Measurements from ENCODE around the gene NAA20.
"Not testable (repeated sequence)": the region's sequence is repeated elsewhere in the genome, so short reads cannot be mapped to it uniquely, and the experiment has no call there.

Gene NAA20

DNA sequence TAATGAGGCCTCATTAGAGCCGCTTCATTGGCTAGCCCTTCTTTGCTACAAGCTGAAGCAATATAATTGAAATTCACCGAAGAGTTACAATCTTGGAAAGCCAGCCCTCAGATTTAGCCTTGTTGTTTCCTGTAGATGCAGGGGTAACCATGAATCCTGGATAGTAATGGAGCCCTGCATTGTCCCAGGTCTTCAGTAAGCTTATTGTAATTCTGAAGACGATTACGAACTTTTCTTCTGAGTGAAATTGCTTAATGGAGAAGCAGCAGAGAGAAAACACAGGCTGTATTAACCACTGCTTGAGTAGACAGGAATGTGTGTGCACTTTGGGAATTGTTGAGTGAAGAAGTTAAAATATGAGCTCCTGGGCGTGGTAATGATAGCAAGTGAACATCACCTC is 26.3 kb upstream of the NAA20 start:
- in situ Hi-C loops (cut with MboI; ENCODE audit: low sequenced_read_pairs): loop anchor here (25.0 kb wide), 1 partner anchor 204 kb away; no protein-coding TSS in a partner anchor

DNA sequence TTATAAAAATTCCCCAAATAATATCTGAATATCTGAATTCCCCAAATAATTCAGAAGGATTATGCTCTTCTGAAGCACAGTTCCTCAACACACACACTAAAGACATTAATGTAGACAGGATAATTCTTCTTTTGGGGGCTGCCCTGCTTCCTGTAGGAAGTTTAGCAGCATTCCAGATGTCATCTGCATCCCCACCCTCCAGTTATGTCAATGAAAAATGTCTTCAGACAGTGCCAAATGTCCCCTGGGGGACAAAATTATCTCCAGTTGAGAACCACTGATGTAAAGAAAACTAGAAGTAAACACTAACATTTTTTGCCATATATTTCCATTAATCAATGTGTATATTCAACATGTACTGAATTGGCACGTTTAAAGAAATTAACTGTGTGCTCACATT is 25.9 kb upstream of the NAA20 start:
- in situ Hi-C loops (cut with MboI; ENCODE audit: low sequenced_read_pairs): loop anchor here (25.0 kb wide), 1 partner anchor 204 kb away; no protein-coding TSS in a partner anchor

DNA sequence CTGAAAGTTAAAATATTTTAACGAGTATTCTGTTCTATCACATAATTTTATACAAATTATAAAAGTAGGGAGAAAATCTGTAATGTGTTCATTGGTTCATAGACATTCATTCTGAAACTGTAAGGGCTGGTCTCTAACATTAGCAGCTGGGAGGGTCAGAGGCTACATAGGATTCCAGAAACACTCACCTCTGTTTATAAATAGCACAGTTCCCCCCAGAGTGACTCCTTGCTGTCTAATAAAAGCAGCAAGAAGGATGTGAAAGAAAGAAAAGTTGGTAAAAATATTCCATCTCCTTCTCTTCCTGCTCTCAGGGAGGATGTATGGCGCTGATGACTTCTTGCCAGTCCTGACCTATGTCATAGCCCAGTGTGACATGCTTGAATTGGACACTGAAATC is 25.3 kb upstream of the NAA20 start:
- in situ Hi-C loops (cut with MboI; ENCODE audit: low sequenced_read_pairs): loop anchor here (25.0 kb wide), 1 partner anchor 205 kb away; no protein-coding TSS in a partner anchor

DNA sequence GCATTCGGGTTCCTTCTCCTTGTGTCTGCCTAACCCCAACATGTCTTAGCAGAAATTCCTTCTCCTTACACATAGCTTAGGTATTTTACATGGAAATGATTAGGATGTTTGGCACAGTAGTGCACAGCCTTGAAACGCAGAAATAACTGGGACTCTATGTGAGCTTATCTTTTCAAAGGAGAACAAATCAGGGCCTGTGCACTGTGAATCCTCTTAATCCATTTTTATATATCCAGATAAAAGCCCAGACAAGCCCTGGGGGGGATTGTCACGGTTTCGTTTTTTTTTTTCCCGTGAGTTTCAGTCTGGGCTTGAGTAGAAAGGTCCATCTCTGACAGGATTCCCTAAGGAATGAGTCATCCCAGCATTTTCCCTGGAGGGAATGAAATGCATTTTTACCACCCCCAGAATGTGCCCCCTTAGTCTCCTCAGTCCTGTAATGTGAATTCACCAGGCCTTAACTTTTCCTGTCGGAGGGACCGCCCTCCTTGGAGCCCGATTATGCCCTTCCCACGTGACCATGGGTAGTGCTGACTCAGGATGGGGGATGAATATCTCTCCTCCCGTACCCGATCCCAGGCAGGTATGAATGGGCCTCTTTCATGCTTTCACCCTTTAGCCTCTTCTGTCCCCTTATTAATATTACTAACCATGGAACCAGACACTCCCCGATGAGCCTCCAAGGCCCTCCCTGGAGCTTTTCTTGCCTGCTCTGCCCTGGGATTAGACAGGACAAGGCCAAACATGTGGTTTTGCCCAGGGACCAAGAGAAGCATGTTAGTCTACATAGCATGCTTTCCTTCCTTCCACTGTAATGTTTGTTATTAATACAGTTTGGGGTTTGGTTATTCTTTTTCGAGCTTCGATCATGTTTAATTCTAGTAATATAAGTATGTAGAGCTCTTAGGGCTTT is 23.9 kb upstream of the NAA20 start:
- in situ Hi-C loops (cut with MboI; ENCODE audit: low sequenced_read_pairs): loop anchor here (25.0 kb wide), 1 partner anchor 206 kb away; no protein-coding TSS in a partner anchor

DNA sequence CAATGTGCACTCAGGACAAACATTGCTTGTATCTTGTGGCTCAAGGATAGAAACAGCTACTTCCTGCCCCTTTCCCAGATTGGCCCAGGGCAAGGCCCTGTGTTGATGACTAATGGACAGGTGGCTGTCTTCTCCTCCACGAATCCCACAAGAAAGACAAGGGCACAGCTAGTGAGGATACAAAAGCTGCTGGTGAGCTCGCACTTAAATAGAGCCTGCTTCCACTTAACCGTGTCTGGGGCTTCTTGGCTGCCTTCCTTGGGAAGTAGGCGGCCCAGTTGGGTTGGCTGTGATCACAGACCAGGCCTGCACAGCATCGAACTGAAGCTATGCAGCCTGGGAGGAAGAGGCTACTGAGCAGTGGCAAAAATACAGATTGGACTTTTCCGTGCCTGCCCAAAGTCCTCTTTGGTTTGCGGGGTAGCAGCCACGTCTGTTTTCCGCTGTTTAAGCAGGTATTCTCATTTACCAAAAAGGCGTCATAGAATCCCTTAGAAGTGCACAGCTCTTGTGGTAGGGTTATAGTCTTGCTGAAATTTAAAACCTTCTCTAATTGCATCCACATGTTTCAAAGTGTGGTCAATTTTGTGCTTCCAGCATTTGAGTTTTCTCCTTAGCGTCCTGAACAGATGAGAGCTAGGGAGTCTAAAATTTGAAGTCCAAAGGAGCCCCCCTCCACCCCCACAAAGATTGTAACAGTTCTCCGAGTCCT is 23.0 kb upstream of the NAA20 start:
- in situ Hi-C loops (cut with MboI; ENCODE audit: low sequenced_read_pairs): loop anchor here (25.0 kb wide), 1 partner anchor 207 kb away; no protein-coding TSS in a partner anchor

DNA sequence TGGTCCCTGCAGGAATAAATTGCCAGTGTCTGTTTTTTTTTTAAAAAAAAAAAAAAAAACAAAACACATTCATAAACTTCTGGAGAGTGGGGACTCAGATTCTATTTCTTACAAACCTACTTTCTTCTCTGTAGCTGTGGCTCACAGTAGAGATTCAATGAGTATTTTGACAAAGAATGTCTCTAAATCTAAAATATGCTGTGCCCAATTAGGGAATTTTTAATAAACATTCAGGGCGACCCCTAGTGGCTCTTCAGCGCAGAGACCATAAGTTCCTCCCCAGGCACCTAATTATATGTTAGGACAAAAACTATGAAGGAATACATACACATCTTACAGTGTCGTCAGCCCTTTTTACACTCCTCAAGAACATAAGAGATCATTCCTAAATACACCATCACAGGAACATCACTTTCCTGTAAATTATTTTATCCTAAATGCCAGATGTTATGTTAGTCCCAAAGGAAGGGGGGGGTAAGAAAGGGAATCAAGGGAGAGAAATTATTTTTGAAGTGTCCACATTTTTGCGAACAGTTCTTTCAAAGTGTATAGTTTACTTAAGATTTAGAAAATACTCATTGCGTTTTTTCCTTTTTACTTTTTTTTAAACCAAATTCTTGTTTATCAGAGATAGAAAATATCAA is 21.8 kb upstream of the NAA20 start:
- in situ Hi-C loops (cut with MboI; ENCODE audit: low sequenced_read_pairs): loop anchor here (25.0 kb wide), 1 partner anchor 208 kb away; no protein-coding TSS in a partner anchor

DNA sequence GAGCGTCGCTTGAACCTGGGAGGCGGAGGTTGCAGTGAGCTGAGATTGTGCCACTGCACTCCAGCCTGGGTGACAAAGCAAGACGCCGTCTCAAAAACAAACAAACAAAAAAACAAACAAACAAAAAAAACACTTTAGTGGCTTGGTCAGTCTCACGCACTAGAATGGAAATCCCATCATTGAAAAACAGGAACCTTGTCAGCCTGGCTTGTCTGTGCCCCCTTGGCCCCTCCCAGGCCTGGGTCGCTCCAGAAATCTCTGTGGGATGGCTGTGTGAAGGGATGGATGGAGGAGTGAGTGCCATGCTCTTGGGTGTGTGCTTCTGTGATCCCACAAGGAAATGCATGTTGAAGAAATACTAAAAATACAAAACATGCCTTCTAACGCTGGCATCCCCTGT is 20.9 kb upstream of the NAA20 start:
- in situ Hi-C loops (cut with MboI; ENCODE audit: low sequenced_read_pairs): loop anchor here (25.0 kb wide), 1 partner anchor 209 kb away; no protein-coding TSS in a partner anchor

DNA sequence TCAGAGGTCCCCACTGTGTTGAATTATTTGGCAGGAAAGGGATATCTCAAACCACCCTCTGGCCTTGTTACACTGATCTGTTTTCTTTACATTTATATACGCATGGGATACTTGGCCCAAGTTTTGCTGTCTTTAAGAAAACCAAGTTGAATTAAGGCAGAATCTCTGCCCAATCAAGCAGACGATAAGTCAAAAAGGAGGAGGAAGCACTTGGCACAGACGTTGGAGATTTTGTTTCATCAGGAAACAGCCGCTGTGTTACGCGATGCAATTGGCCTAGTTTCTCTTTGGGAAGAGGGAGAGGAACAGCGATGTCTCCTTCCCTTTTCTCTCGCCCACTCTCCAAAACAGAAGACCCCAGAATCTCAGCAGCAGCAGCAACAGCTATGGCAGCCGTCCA is 20.2 kb upstream of the NAA20 start:
- in situ Hi-C loops (cut with MboI; ENCODE audit: low sequenced_read_pairs): loop anchor here (25.0 kb wide), 1 partner anchor 210 kb away; no protein-coding TSS in a partner anchor

DNA sequence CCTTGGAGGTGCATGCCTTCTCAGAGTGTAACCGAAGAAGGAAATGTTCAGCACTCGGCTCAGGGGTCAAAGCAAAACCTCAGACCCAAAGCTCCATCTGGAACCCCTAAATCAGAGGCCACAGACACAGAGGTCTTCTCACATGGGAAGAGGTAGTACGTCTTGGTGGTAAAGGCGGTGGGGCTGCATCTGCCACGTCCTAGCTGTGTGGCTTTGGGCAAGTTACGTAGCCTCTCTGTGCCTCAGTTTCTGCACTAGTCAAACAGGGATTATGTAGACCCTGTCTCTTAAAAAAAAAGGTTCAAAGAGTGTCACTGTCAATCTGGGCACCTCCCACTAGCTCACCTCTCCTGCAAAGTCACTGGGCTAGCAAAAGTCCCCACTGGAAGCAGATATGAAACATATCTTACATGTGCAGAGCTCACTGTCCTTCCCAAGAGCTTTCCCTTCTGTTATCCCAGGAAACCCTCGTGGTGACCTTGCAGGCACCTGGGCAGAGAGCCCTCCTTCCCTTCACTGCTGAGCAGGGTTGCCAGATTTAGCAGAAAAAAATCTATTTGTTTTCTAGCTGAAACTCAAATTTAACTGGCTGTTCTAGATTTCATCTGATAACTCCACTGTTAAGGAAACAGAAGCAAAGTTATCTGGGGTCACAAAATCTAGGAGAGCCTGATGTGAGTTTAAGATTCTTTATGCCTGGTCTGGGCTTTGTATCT is 18.0 kb upstream of the NAA20 start:
- in situ Hi-C loops (cut with MboI; ENCODE audit: low sequenced_read_pairs): loop anchor here (25.0 kb wide), 1 partner anchor 212 kb away; no protein-coding TSS in a partner anchor

DNA sequence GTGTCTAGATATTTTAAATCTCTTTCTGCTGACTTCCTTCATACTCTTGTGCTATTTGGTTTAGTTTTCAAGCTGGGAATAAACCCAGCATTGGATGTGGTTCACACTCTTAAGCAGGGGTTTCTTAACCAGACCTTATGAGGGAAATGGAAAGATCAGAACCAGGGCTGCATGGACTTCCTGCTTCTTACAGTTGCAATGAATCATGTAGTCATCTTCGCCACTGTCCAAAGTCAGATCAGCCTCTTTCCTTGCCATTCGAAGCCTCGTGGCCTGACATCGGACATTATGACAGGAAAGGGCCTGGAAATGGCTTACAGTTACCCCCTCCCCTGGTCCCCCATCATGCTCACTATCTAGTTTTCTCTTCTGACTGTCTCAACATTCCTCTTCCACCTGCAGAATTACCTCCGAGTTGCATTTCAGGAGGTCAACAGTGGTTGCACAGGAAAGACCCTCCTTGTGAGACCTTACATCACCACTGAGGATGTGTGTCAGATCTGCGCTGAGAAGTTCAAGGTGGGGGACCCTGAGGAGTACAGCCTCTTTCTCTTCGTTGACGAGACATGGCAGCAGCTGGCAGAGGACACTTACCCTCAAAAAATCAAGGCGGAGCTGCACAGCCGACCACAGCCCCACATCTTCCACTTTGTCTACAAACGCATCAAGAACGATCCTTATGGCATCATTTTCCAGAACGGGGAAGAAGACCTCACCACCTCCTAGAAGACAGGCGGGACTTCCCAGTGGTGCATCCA is 16.8 kb upstream of the NAA20 start:
- in situ Hi-C loops (cut with MboI; ENCODE audit: low sequenced_read_pairs): no loop called here

DNA sequence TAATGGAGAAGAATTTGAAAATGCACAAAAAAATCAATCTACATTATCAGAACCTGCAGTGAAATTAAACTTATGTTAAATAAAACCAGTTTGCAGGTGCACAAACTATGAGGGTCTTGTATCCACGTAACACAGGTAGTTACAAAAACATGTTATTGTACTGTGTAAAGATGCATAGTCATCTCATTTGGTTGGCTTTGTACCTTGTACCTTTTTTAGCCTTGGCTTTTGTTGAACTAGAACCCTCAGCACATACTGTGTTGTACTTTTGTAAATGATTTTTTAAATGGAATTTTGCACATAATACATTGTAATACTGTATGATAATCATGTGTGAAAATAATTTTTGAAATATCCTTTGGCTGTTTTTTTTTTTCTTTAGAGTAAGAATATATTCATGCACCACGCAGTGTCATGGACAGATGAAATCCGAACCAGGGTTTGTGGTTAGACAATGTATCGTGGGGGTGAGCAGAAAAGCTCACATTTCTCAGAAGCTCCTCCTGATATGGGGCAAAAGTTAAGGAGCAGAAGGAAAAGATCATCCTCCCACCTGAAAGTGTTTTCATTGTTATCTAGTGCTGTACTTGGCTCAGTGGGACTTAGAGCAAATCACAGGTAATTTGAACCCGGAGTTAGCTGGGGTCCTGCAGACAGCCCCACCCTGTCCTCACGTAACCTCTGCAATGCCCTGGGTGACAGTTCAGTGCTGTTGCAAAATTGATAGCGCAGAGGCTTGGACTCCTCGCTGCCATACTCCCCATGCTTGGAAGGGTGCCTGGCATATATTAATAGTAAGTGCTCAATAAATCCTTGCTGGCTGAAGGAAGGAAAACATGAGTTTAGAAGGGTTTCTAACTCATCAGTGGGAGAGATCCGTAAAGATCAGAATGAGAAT is 14.8 kb upstream of the NAA20 start:
- in situ Hi-C loops (cut with MboI; ENCODE audit: low sequenced_read_pairs): no loop called here

DNA sequence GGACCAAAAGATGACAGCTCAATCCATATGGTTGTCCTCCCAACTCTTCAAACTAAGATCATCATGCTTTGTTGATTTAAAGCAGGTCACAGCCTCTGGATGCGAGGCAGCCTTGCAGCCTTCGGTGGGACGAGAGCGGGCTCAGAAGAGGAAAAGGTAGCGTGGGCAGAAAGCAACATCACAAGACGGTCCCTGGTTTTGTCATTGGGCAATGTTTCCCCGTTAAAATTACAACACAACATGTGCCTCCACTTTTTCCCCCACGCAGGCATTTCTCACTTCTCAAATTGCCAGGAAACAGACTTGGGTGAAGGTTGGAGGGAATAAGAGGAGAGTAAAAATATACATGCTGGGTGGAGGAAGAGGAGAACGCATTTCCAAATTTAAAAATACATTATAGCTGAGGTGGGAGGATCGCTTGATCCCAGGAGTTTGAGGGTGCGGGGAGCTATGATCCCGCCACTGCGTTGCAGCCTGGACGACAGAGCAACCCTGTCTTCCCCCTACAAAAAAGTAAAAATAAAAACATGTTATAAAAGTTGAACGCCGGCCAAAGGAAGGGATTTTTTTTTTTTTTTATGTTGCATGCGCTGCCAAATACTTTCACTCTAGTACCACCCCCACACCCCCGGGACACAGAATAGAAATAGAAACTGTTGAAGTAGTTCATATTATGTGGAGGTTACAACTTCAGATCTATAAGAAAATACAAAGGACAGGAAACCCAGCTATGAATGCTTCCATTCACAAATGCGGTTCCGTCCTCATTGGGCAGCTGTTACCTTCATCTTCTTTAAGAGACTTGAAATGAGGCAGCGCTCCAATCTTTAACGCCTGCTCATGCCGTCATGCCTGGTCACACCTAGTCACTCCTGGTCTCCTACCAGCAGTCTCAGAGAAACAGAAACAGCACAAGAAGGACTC is 13.9 kb upstream of the NAA20 start:
- in situ Hi-C loops (cut with MboI; ENCODE audit: low sequenced_read_pairs): no loop called here

DNA sequence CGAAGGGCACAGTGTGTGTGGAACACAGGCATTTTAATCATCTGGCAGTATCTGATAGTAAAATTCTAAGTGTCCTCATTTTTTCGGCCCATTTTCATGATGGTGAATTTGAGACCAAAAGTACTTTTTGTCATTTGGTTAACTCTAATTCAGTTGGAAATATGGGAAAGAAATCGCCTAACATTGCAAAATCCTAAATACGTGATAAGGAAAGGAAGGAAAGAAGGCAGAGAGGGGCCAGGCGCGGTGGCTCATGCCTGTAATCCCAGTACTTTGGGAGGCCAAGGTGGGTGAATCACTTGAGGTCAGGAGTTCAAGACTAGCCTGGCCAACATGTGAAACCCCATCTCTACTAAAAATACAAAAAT is 13.2 kb upstream of the NAA20 start:
- in situ Hi-C loops (cut with MboI; ENCODE audit: low sequenced_read_pairs): not testable (repeated sequence)

DNA sequence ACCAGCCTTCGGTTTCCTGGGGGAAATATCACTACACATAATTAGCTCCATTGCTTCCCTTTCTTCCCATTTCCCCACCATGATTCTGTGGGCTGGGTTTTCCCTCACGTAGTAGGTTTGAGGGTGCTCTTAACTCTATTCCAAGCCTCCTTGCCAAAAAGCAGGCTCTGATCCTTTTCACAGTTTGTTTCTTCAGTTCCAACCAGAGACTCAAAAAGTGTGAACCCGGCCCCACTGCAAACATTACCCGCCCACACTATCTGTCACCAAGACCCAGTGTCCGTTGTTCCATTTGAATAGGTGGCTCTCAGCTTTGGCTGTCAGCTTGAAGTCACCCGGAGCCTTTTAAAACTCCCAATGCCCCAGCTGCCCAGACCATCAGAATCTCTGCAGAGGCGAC is 11.8 kb upstream of the NAA20 start:
- in situ Hi-C loops (cut with MboI; ENCODE audit: low sequenced_read_pairs): no loop called here

DNA sequence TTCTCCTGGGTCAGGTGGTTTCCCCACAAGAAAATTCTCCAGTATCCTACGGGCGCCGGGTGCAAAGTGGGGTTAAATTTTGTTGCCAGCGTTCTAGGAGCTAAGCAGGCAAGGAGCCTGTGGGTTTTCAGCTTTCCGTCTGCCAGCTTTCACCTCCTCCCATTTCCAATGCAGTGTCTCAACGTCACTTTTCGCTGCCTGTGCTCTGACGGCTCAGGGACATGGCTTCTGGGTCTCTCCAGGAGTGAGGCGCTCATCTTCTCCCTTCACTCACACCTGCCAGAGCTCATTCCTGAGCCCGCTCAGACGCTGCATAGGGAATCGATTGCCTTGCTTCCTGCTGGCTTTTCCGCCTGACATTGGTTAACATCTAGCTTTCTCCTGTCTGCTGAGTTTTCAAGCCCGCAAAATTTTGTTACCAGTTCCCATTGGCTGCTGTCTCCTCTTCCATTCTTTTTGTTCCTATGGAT is 7.3 kb upstream of the NAA20 start:
- in situ Hi-C loops (cut with MboI; ENCODE audit: low sequenced_read_pairs): no loop called here

DNA sequence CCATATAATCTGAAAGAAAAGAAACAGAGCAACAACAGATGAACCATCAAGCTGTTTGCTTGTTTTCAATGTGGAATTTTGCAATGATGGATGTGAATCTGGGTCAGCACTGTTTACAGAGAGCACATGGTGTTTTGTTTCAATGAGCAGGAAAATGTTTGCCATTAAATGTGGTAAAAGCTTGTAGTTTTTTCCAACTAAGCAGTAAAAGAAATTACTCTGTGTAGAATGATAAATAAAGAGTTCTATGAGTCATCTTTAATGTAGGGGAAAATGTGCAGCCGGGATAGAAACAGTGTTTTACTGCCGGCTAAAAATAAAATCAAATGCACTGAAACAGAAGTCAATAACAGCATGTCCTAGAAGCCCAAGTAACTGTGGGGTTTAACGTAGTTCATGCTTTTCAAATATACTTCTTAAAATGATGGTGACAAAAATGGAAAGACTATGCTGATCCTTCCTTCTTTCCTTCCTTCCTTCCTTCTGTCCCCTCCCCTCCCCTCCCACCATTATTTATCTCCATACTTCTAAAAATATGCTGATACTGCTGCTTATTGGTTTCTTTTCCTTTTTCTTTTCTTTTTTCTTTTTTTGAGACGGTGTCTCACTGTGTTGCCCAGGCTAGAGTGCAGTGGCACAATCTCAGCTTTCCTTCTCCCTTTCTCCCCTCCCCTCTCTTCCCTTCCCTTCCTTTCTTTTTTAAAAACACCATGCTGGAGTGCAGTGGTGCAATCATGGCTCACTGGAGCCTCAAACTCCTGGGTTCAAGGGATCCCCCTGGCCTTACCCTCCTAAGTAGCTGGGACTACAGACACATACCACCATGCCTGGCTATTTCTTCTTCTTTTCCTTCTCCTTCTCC is 6.3 kb upstream of the NAA20 start:
- in situ Hi-C loops (cut with MboI; ENCODE audit: low sequenced_read_pairs): no loop called here

DNA sequence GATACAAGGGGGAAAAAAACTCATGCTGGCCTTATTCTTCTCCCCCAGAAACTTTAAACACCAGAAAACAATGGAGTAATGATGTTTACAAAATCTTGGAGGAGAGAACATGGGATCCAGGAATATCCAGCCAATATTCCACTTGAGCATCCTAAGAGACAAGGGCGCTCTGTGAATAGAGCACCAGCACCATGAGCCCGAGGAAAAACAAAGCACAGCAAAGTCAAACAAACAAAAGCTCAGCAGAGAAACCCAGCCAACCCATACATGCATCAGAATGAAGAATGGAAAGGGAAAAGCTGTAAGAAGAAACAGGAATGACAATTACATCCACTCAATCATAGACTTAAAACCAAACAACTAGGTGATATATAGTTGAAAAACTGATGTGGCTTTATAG is 4.6 kb upstream of the NAA20 start:
- in situ Hi-C loops (cut with MboI; ENCODE audit: low sequenced_read_pairs): no loop called here
